ENCODE measurements around the gene CENPF.
A peak's percentile ranks its signal among the peaks of the same experiment; 100 is the strongest.
"Not testable (repeated sequence)": the region's sequence is repeated elsewhere in the genome, so short reads cannot be mapped to it uniquely, and the experiment has no call there.

CENPF gene

GRCh38 chr1:214582289-214582891 is 20.6 kb upstream of the CENPF start:
- no peak overlapping the region for H3K4me3 ChIP-seq (ENCODE audit: low read depth, low read length)

GRCh38 chr1:214583113-214583512 is 19.9 kb upstream of the CENPF start:
- no peak overlapping the region for H3K4me3 ChIP-seq (ENCODE audit: low read depth, low read length)

- H3K4me3 ChIP-seq (ENCODE audit: low read depth, low read length), result no peak overlapping the region
Measured at GRCh38 chr1:214583824-214584554, 19.0 kb upstream of the CENPF start.

GRCh38 chr1:214584805-214585766 is 17.9 kb upstream of the CENPF start:
- no peak overlapping the region for H3K4me3 ChIP-seq (ENCODE audit: low read depth, low read length)

GRCh38 chr1:214586621-214587020 is 16.4 kb upstream of the CENPF start:
- no peak overlapping the region for H3K4me3 ChIP-seq (ENCODE audit: low read depth, low read length)

- no peak overlapping the region for H3K4me3 ChIP-seq (ENCODE audit: low read depth, low read length)
Measured at GRCh38 chr1:214587165-214587564, 15.8 kb upstream of the CENPF start.

GRCh38 chr1:214588963-214589597 is 13.9 kb upstream of the CENPF start:
- no peak overlapping the region for H3K4me3 ChIP-seq (ENCODE audit: low read depth, low read length)

GRCh38 chr1:214590696-214591095 is 12.3 kb upstream of the CENPF start:
- H3K4me3 ChIP-seq (ENCODE audit: low read depth, low read length), result no peak overlapping the region

- H3K4me3 ChIP-seq (ENCODE audit: low read depth, low read length), result not testable (repeated sequence)
Measured at GRCh38 chr1:214591918-214592317, 11.1 kb upstream of the CENPF start.

- no peak overlapping the region for H3K4me3 ChIP-seq (ENCODE audit: low read depth, low read length)
Measured at GRCh38 chr1:214593158-214593557, 9.8 kb upstream of the CENPF start.

GRCh38 chr1:214603819-214604252 is 841 bp downstream of the CENPF start:
- peak overlapping the region; percentile 94 for H3K4me3 ChIP-seq (ENCODE audit: low read depth, low read length)

GRCh38 chr1:214604523-214604922 is 1.5 kb downstream of the CENPF start:
- H3K4me3 ChIP-seq (ENCODE audit: low read depth, low read length), result peak overlapping the region; percentile 94

- not testable (repeated sequence) for H3K4me3 ChIP-seq (ENCODE audit: low read depth, low read length)
Measured at GRCh38 chr1:214605484-214605883, 2.5 kb downstream of the CENPF start.

- H3K4me3 ChIP-seq (ENCODE audit: low read depth, low read length), result not testable (repeated sequence)
Measured at GRCh38 chr1:214605933-214606925, 3.2 kb downstream of the CENPF start.

GRCh38 chr1:214607492-214608215 is 4.7 kb downstream of the CENPF start:
- H3K4me3 ChIP-seq (ENCODE audit: low read depth, low read length), result not testable (repeated sequence)

- H3K4me3 ChIP-seq (ENCODE audit: low read depth, low read length), result not testable (repeated sequence)
Measured at GRCh38 chr1:214608216-214608783, 5.3 kb downstream of the CENPF start.

GRCh38 chr1:214608817-214609216 is 5.8 kb downstream of the CENPF start:
- H3K4me3 ChIP-seq (ENCODE audit: low read depth, low read length), result not testable (repeated sequence)

GRCh38 chr1:214609692-214610091 is 6.7 kb downstream of the CENPF start:
- H3K4me3 ChIP-seq (ENCODE audit: low read depth, low read length), result no peak overlapping the region

GRCh38 chr1:214610136-214610535 is 7.1 kb downstream of the CENPF start:
- not testable (repeated sequence) for H3K4me3 ChIP-seq (ENCODE audit: low read depth, low read length)

Measured in iPS-11a (cell line).